Mesodermal cell (in vitro differentiated cells): ENCODE data around the gene ANKMY2.

Experiments
- H3K27ac ChIP-seq: 2 replicates; pipeline ENCODE4 v1.7.0; 2013; ENCODE audit warnings: mild to moderate bottlenecking, low read depth, low read length, moderate library complexity; ENCODE audit not compliant: severe bottlenecking
- H3K36me3 ChIP-seq: 2 replicates; pipeline ENCODE4 v1.7.1; 2013; ENCODE audit warnings: mild to moderate bottlenecking, low read length, moderate library complexity; ENCODE audit not compliant: control insufficient read depth, insufficient read depth
- H3K4me1 ChIP-seq: one replicate; pipeline ENCODE4 v1.7.1; 2013; ENCODE audit warnings: mild to moderate bottlenecking, low read length; ENCODE audit not compliant: insufficient read depth, control insufficient read depth, poor library complexity, severe bottlenecking
- H3K4me3 ChIP-seq: 2 replicates; pipeline ENCODE4 v1.7.0; 2013; ENCODE audit warnings: low read length, control low read depth, mild to moderate bottlenecking; ENCODE audit not compliant: insufficient read depth, poor library complexity, severe bottlenecking; ENCODE audit errors: extremely low read depth
- H3K9me3 ChIP-seq: 2 replicates; pipeline ENCODE4 v1.7.1; 2013; ENCODE audit warnings: mild to moderate bottlenecking, low read length, moderate library complexity; ENCODE audit not compliant: control insufficient read depth
- WGBS, 2 experiments: methylation state at CpG; one replicate each; pipeline ENCODE4 v1.1.5; 2013; ENCODE audit warnings: missing lambda C conversion rate in 2 of 2; ENCODE audit not compliant: insufficient coverage in 2 of 2; 5-methylcytosine and 5-hydroxymethylcytosine counted together

The ANKMY2 gene

GRCh38 chr7:16581286-16581685, 64.3 kb downstream of the ANKMY2 start:
- 50 to 82% methylated on average over 1 of the region's 1 CpG for WGBS, 2 experiments

DNA sequence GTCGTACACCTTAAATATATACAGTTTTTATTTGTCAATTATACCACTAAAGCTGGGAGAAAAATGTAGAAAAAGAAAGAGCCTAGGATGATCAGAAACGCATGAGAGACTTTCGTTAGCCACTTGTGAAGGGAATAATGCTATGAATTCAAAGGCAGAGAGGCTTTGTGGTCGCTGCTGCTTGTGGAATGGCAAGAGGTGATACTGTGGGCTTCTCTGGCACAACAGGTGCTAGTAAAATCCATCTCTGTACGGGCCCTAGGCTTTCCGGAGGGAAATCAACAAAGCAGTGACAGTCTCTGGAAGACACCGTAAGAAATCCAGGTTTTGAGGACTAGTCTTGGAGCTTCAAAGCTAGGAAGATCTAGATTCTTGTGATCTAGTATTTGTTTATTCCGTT, 66.3 kb downstream of the ANKMY2 start:
- no peaks in the 10 kb centered on the region for H3K4me1 ChIP-seq
- H3K9me3 ChIP-seq = no peaks in the 10 kb centered on the region
- WGBS, 2 experiments = 88 to 90% methylated on average over 6 to 7 of the region's 8 CpGs
- H3K4me3 ChIP-seq = no peak overlapping the region
- H3K36me3 ChIP-seq = no peaks in the 10 kb centered on the region
- H3K27ac ChIP-seq = no peak overlapping the region

More at GRCh38 chr7:16581286-16581685, 64.3 kb downstream of the ANKMY2 start:
- Histone ChIP-seq H3K4me1 (no peaks in the 10 kb centered on the region), H3K4me3 (no peak overlapping the region), H3K27ac (no peak overlapping the region), H3K36me3 (no peaks in the 10 kb centered on the region), H3K9me3 (no peaks in the 10 kb centered on the region)

- H3K4me1 ChIP-seq = no peaks in the 10 kb centered on the region
- 95% methylated on average over 3 of the region's 4 CpGs; no CpG with 5 or more reads in 1 of the 2 experiments for WGBS, 2 experiments
- no peak overlapping the region for H3K4me3 ChIP-seq
- no peaks in the 10 kb centered on the region for H3K36me3 ChIP-seq
- H3K9me3 ChIP-seq = no peaks in the 10 kb centered on the region
- H3K27ac ChIP-seq = no peak overlapping the region
Observed at GRCh38 chr7:16571941-16572340, 73.6 kb downstream of the ANKMY2 start.

DNA sequence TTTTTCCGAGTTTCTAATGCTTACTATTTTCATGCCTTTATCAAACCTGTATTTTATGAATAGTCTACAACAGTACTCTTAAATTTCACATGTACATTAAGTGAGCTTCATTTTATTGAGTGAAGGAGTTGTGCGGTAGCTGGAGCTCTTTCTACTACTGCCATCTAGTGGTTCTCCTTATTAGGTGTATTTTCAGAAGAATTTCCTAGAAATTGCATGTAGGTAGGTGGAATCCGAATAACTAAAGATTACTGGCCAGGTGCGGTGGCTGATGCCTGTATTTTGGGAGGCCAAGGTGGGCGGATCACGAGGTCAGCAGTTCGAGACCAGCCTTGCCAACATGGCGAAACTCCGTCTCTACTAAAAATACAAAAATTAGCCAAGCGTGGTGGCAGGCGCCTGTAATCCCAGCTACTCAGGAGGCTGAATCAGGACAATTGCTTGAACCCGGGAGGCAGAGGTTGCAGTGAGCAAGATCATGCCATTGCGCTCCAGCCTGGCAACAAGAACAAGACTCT, 80.6 kb downstream of the ANKMY2 start:
- no peaks in the 10 kb centered on the region for H3K4me1 ChIP-seq
- H3K4me3 ChIP-seq = no peak overlapping the region
- WGBS, 2 experiments = 40 to 41% methylated on average over 7 to 9 of the region's 13 CpGs
- no peaks in the 10 kb centered on the region for H3K36me3 ChIP-seq
- H3K27ac ChIP-seq = no peak overlapping the region
- H3K9me3 ChIP-seq = no peaks in the 10 kb centered on the region

GRCh38 chr7:16564023-16564380, 81.6 kb downstream of the ANKMY2 start:
- Histone ChIP-seq H3K4me1 (no peaks in the 10 kb centered on the region), H3K4me3 (no peak overlapping the region), H3K27ac (no peak overlapping the region), H3K9me3 (no peaks in the 10 kb centered on the region), H3K36me3 (no peaks in the 10 kb centered on the region)
- WGBS, 2 experiments = 100% methylated on average over 2 to 3 of the region's 4 CpGs

- no peaks in the 10 kb centered on the region for H3K9me3 ChIP-seq
- 100% methylated on average over 1 of the region's 5 CpGs; no CpG with 5 or more reads in 1 of the 2 experiments for WGBS, 2 experiments
- no peaks in the 10 kb centered on the region for H3K36me3 ChIP-seq
- no peaks in the 10 kb centered on the region for H3K4me1 ChIP-seq
- H3K27ac ChIP-seq = no peak overlapping the region
- no peak overlapping the region for H3K4me3 ChIP-seq
Observed at GRCh38 chr7:16563281-16564022, 82.1 kb downstream of the ANKMY2 start.

- H3K36me3 ChIP-seq = no peaks in the 10 kb centered on the region
- H3K27ac ChIP-seq = no peak overlapping the region
- no peak overlapping the region for H3K4me3 ChIP-seq
- H3K4me1 ChIP-seq = no peaks in the 10 kb centered on the region
- WGBS, 2 experiments = 94 to 100% methylated on average over 4 of the region's 9 CpGs
- H3K9me3 ChIP-seq = no peaks in the 10 kb centered on the region
Observed at GRCh38 chr7:16562456-16563220, 82.9 kb downstream of the ANKMY2 start.

- H3K4me1 ChIP-seq = no peaks in the 10 kb centered on the region
- H3K36me3 ChIP-seq = no peaks in the 10 kb centered on the region
- WGBS, 2 experiments = 90 to 100% methylated on average over 2 to 3 of the region's 3 CpGs
- H3K9me3 ChIP-seq = no peaks in the 10 kb centered on the region
- H3K27ac ChIP-seq = no peak overlapping the region
- H3K4me3 ChIP-seq = no peak overlapping the region
Observed at GRCh38 chr7:16561943-16562342, 83.6 kb downstream of the ANKMY2 start.

- no peaks in the 10 kb centered on the region for H3K4me1 ChIP-seq
- H3K9me3 ChIP-seq = no peaks in the 10 kb centered on the region
- 83 to 100% methylated on average over 2 of the region's 3 CpGs for WGBS, 2 experiments
- no peak overlapping the region for H3K27ac ChIP-seq
- no peaks in the 10 kb centered on the region for H3K36me3 ChIP-seq
- H3K4me3 ChIP-seq = no peak overlapping the region
Observed at GRCh38 chr7:16559497-16560179, 85.9 kb downstream of the ANKMY2 start.

GRCh38 chr7:16558761-16559302, 86.7 kb downstream of the ANKMY2 start:
- no peaks in the 10 kb centered on the region for H3K4me1 ChIP-seq
- no peak overlapping the region for H3K27ac ChIP-seq
- H3K4me3 ChIP-seq = no peak overlapping the region
- no peaks in the 10 kb centered on the region for H3K36me3 ChIP-seq
- 93 to 100% methylated on average over 2 to 4 of the region's 4 CpGs for WGBS, 2 experiments
- no peaks in the 10 kb centered on the region for H3K9me3 ChIP-seq
